Neural progenitor cell (in vitro differentiated cells): ENCODE results near the gene LINC01488.

Source experiments
- EZH2 ChIP-seq: fragments of 200-600 bp; sonication (generic); IDR thresholded peaks from 2 replicates; pipeline ENCODE4 v1.6.1; 2017; ENCODE audit warnings: antibody characterized with exemption, mild to moderate bottlenecking, moderate library complexity
- EZH2phosphoT487 ChIP-seq: fragments of 200-600 bp; sonication (generic); IDR thresholded peaks from 2 replicates; pipeline ENCODE4 v1.6.1; 2017; ENCODE audit warnings: antibody characterized with exemption
- TF ChIP-seq, protein P1 (sequence below): fragments of 200-600 bp; sonication (generic); IDR thresholded peaks from 2 replicates; pipeline ENCODE4 v1.5.1; 2017; ENCODE audit warnings: antibody characterized with exemption, mild to moderate bottlenecking

DNA sequence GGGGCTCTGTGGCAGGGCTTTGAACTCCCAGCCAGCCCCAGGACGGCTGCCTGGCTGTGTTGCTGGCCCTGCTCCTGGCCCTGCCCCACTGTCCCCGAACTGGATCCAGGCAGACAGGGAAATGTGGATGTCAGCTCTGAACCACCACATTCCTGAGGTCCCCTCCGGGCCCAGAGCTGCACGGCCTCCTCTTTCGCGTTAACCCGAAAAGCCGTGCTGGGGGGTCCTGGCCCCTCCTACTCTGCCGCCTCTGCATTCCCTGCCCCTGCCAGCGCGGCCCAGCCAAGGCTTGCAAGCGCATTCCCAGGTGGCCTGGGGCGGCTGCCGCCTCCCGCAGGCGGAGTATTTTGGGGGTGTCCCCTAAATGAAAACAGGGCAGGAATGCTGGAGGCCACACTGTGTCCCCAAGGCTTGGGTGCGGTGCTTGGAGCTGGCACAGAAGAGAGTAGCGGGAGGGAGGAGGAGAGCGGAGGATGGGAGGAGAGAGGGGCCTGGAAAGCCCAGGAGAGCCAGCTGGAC, 5.4 kb downstream of the LINC01488 start:
- TF ChIP-seq, protein P1, sequence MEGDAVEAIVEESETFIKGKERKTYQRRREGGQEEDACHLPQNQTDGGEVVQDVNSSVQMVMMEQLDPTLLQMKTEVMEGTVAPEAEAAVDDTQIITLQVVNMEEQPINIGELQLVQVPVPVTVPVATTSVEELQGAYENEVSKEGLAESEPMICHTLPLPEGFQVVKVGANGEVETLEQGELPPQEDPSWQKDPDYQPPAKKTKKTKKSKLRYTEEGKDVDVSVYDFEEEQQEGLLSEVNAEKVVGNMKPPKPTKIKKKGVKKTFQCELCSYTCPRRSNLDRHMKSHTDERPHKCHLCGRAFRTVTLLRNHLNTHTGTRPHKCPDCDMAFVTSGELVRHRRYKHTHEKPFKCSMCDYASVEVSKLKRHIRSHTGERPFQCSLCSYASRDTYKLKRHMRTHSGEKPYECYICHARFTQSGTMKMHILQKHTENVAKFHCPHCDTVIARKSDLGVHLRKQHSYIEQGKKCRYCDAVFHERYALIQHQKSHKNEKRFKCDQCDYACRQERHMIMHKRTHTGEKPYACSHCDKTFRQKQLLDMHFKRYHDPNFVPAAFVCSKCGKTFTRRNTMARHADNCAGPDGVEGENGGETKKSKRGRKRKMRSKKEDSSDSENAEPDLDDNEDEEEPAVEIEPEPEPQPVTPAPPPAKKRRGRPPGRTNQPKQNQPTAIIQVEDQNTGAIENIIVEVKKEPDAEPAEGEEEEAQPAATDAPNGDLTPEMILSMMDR: no peak
- no peak for TF ChIP-seq EZH2
- no peak for TF ChIP-seq EZH2phosphoT487
